Liver (tissue), 9 donors: ENCODE results near the gene SLC28A3. TPM values are rescaled to one million over a fixed set of nuclear protein-coding genes. Genes with fewer than 3 reads are reported as not detected.

Experiments used
- DNase-seq: peaks from one replicate; pipeline ENCODE4 v3.0.0-alpha.2; 2017; ENCODE audit warnings: low spot score
- H3K27ac ChIP-seq, 2 donors: one replicate each; pipeline ENCODE4 v1.7.0; 2013; ENCODE audit warnings: inconsistent platforms in 2 of 2, low read length in 2 of 2, control low read depth in 1 of 2, low read depth in 1 of 2, mild to moderate bottlenecking in 1 of 2
- H3K27me3 ChIP-seq, 4 donors: one replicate each; pipeline versions ENCODE4 v1.6.1 to v1.7.0; 2013; ENCODE audit warnings: low read length in 3 of 4, inconsistent platforms in 1 of 4, mild to moderate bottlenecking in 1 of 4, moderate library complexity in 1 of 4; ENCODE audit not compliant: control insufficient read depth in 4 of 4, insufficient read depth in 4 of 4
- H3K36me3 ChIP-seq, 4 donors: one replicate each; pipeline versions ENCODE4 v1.6.1 to v1.7.0; 2013; ENCODE audit warnings: low read length in 3 of 4, mild to moderate bottlenecking in 3 of 4, low read depth in 1 of 4, moderate library complexity in 1 of 4; ENCODE audit not compliant: control insufficient read depth in 4 of 4, insufficient read depth in 3 of 4
- H3K4me1 ChIP-seq, 4 donors: one replicate each; pipeline versions ENCODE4 v1.6.1 to v1.7.0; 2013; ENCODE audit warnings: low read length in 3 of 4, mild to moderate bottlenecking in 3 of 4, moderate library complexity in 1 of 4; ENCODE audit not compliant: control insufficient read depth in 4 of 4, insufficient read depth in 4 of 4
- H3K4me3 ChIP-seq, 3 donors: one replicate each; pipeline versions ENCODE4 v1.6.1 to v1.7.0; 2013; ENCODE audit warnings: low read length in 3 of 3, control low read depth in 1 of 3, low read depth in 1 of 3, mild to moderate bottlenecking in 1 of 3
- H3K9ac ChIP-seq, 2 donors: one replicate each; pipeline ENCODE4 v1.7.0; 2013; ENCODE audit warnings: low read length in 2 of 2, mild to moderate bottlenecking in 2 of 2, moderate library complexity in 2 of 2, control low read depth in 1 of 2, low read depth in 1 of 2
- H3K9me3 ChIP-seq, 4 donors: one replicate each; pipeline versions ENCODE4 v1.6.1 to v1.7.0; 2013; ENCODE audit warnings: low read length in 3 of 4; ENCODE audit not compliant: control insufficient read depth in 4 of 4
- EGR1 ChIP-seq, 2 donors: IDR thresholded peaks; 2 replicates each; pipeline ENCODE4 v1.6.1; 2016 to 2018; ENCODE audit warnings: antibody characterized with exemption in 2 of 2, low read depth in 2 of 2
- FOXA2 ChIP-seq: IDR thresholded peaks from 2 replicates; pipeline ENCODE4 v1.6.1; 2016; ENCODE audit warnings: antibody characterized with exemption
- GABPA ChIP-seq, 2 donors: IDR thresholded peaks in 1 of 2; conservative IDR thresholded peaks in 1 of 2; 2 replicates each; pipeline ENCODE4 v1.6.1; 2016; ENCODE audit warnings: antibody characterized with exemption in 2 of 2, mild to moderate bottlenecking in 1 of 2, moderate library complexity in 1 of 2
- HNF4A ChIP-seq, 2 donors: conservative IDR thresholded peaks; 2 replicates each; pipeline ENCODE4 v1.6.1; 2016; ENCODE audit warnings: antibody characterized with exemption in 2 of 2, mild to moderate bottlenecking in 2 of 2
- HNF4G ChIP-seq: IDR thresholded peaks from 2 replicates; pipeline ENCODE4 v1.6.1; 2016; ENCODE audit warnings: antibody characterized with exemption
- JUND ChIP-seq, 2 donors: IDR thresholded peaks; 2 replicates each; pipeline ENCODE4 v1.6.1; 2016; ENCODE audit warnings: antibody characterized with exemption in 2 of 2
- NR2F2 ChIP-seq: IDR thresholded peaks from 2 replicates; pipeline ENCODE4 v1.6.1; 2016; ENCODE audit warnings: antibody characterized with exemption
- RAD21 ChIP-seq, 2 donors: IDR thresholded peaks; 2 replicates each; pipeline ENCODE4 v1.6.1; 2016; ENCODE audit warnings: antibody characterized with exemption in 2 of 2, mild to moderate bottlenecking in 2 of 2
- RXRA ChIP-seq, 2 donors: IDR thresholded peaks; 2 replicates each; pipeline ENCODE4 v1.6.1; 2017 to 2018; ENCODE audit warnings: antibody characterized with exemption in 2 of 2, mild to moderate bottlenecking in 1 of 2
- SP1 ChIP-seq: IDR thresholded peaks from 2 replicates; pipeline ENCODE4 v1.6.1; 2018; ENCODE audit warnings: antibody characterized with exemption, mild to moderate bottlenecking
- TAF1 ChIP-seq: conservative IDR thresholded peaks from 2 replicates; pipeline ENCODE4 v1.6.1; 2016; ENCODE audit warnings: antibody characterized with exemption, mild to moderate bottlenecking
- YY1 ChIP-seq: IDR thresholded peaks from 2 replicates; pipeline ENCODE4 v1.6.1; 2016; ENCODE audit warnings: antibody characterized with exemption, mild to moderate bottlenecking
- WGBS: extraction: QIAGEN DNeasy Blood & Tissue Kit; methylation state at CpG from one replicate; pipeline ENCODE4 v1.1.7; 2013; 5-methylcytosine and 5-hydroxymethylcytosine counted together
- polyA plus RNA-seq, 2 donors: library from polyadenylated mRNA; stranded (reverse) in 1 of 2; unstranded in 1 of 2; fragments of 200-250 nt in 1 of 2; fragments of >200 nt in 1 of 2; fragmentation: Nextera tagmentation in 1 of 2; extraction: Ambion mirVana in 1 of 2; gene quantifications; one replicate each; pipeline versions ENCODE4 v1.2.1 to v1.2.3, GENCODE V29; 2013 to 2015
- total RNA-seq, 2 donors: library from RNA; depleted of rRNA; stranded (reverse); fragments of >200 nt; gene quantifications; one replicate each; pipeline ENCODE4 v1.2.3, GENCODE V29; 2014
- TF ChIP-seq, protein P1 (sequence below): IDR thresholded peaks from 2 replicates; pipeline ENCODE4 v1.6.1; 2016; ENCODE audit warnings: antibody characterized with exemption
- TF ChIP-seq, protein P2 (sequence below): IDR thresholded peaks from 2 replicates; pipeline ENCODE4 v1.6.1; 2016; ENCODE audit warnings: antibody characterized with exemption
- TF ChIP-seq, protein P3 (sequence below): fragments of 150-350 bp; IDR thresholded peaks from 2 replicates; pipeline ENCODE4 v1.5.1; 2017; ENCODE audit warnings: improper control_type of control experiment, low read depth, low read length; ENCODE audit not compliant: missing input control
- TF ChIP-seq, protein P4 (sequence below): IDR thresholded peaks from 2 replicates; pipeline ENCODE4 v1.6.1; 2016; ENCODE audit warnings: antibody characterized with exemption, mild to moderate bottlenecking
- TF ChIP-seq, protein P5 (sequence below): IDR thresholded peaks from 2 replicates; pipeline ENCODE4 v1.6.1; 2016; ENCODE audit warnings: antibody characterized with exemption
- donor health status: healthy.
- donor health status: healthy.
- donor health status: healthy.
- donor health status: healthy.
- donor health status: healthy.

Gene SLC28A3
- total and polyA plus RNA-seq, 4 donors, result 0.07 to 1.3 (median 0.28) TPM

DNA sequence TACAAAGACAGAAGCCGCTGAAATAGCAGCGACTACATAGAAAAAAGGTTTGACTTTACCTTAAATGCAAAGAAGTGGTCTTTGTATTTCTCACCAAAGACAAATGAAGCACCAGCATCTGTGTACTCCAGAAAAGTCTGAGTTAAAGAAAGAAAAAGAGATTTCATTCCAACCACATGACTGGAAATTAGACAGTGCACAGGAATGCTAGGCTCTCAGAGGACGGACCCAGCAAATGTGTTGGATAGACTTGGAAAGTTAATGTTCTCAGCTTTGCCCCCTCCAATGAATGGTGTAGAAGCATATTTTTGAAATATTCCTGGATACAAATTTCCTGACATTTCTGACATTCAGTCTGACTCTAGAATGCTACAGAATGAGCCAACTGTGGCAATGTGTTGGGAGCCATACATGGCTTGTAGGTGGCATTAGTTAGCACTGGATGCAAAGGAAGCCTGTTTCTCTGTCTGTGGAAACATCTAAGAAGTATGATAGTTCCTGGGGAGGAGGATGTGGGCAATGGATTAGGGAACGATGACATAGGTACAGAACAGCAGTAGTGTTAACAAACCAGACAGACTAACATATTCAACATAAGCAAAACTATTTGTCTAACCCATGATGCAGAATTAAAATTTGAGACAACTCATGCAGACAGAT, 43.3 kb downstream of the SLC28A3 start:
- DNase-seq, result no peak
- TF ChIP-seq RAD21 (IDR thresholded peaks at IDR 0.05) (no peak), HNF4G (no peak), GABPA (IDR thresholded peaks at IDR 0.05 in 1 of 2, conservative IDR thresholded peaks at IDR 0.05 in 1 of 2) (no peak), SP1 (no peak), EGR1 (IDR thresholded peaks at IDR 0.05; ENCODE audit: low read depth in 2 of 2) (no peak), NR2F2 (no peak), HNF4A (conservative IDR thresholded peaks at IDR 0.05) (no peak), YY1 (no peak), TAF1 (no peak), JUND (IDR thresholded peaks at IDR 0.05) (no peak), FOXA2 (no peak)
- TF ChIP-seq, protein P1, sequence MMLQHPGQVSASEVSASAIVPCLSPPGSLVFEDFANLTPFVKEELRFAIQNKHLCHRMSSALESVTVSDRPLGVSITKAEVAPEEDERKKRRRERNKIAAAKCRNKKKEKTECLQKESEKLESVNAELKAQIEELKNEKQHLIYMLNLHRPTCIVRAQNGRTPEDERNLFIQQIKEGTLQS, result no peak
- TF ChIP-seq, protein P2, sequence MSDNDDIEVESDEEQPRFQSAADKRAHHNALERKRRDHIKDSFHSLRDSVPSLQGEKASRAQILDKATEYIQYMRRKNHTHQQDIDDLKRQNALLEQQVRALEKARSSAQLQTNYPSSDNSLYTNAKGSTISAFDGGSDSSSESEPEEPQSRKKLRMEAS, result no peak
- TF ChIP-seq, protein P3, sequence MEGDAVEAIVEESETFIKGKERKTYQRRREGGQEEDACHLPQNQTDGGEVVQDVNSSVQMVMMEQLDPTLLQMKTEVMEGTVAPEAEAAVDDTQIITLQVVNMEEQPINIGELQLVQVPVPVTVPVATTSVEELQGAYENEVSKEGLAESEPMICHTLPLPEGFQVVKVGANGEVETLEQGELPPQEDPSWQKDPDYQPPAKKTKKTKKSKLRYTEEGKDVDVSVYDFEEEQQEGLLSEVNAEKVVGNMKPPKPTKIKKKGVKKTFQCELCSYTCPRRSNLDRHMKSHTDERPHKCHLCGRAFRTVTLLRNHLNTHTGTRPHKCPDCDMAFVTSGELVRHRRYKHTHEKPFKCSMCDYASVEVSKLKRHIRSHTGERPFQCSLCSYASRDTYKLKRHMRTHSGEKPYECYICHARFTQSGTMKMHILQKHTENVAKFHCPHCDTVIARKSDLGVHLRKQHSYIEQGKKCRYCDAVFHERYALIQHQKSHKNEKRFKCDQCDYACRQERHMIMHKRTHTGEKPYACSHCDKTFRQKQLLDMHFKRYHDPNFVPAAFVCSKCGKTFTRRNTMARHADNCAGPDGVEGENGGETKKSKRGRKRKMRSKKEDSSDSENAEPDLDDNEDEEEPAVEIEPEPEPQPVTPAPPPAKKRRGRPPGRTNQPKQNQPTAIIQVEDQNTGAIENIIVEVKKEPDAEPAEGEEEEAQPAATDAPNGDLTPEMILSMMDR, result no peak
- TF ChIP-seq, protein P4, sequence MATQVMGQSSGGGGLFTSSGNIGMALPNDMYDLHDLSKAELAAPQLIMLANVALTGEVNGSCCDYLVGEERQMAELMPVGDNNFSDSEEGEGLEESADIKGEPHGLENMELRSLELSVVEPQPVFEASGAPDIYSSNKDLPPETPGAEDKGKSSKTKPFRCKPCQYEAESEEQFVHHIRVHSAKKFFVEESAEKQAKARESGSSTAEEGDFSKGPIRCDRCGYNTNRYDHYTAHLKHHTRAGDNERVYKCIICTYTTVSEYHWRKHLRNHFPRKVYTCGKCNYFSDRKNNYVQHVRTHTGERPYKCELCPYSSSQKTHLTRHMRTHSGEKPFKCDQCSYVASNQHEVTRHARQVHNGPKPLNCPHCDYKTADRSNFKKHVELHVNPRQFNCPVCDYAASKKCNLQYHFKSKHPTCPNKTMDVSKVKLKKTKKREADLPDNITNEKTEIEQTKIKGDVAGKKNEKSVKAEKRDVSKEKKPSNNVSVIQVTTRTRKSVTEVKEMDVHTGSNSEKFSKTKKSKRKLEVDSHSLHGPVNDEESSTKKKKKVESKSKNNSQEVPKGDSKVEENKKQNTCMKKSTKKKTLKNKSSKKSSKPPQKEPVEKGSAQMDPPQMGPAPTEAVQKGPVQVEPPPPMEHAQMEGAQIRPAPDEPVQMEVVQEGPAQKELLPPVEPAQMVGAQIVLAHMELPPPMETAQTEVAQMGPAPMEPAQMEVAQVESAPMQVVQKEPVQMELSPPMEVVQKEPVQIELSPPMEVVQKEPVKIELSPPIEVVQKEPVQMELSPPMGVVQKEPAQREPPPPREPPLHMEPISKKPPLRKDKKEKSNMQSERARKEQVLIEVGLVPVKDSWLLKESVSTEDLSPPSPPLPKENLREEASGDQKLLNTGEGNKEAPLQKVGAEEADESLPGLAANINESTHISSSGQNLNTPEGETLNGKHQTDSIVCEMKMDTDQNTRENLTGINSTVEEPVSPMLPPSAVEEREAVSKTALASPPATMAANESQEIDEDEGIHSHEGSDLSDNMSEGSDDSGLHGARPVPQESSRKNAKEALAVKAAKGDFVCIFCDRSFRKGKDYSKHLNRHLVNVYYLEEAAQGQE, result no peak
- Histone ChIP-seq H3K36me3 (no peaks in the 10 kb centered on the region), H3K9ac (no peak overlapping the region), H3K27me3 (no peaks in the 10 kb centered on the region), H3K4me1 (no peaks in the 10 kb centered on the region), H3K4me3 (no peak overlapping the region), H3K27ac (no peak overlapping the region), H3K9me3 (no peaks in the 10 kb centered on the region)
- 84% methylated on average over 4 of the region's 4 CpGs for WGBS

DNA sequence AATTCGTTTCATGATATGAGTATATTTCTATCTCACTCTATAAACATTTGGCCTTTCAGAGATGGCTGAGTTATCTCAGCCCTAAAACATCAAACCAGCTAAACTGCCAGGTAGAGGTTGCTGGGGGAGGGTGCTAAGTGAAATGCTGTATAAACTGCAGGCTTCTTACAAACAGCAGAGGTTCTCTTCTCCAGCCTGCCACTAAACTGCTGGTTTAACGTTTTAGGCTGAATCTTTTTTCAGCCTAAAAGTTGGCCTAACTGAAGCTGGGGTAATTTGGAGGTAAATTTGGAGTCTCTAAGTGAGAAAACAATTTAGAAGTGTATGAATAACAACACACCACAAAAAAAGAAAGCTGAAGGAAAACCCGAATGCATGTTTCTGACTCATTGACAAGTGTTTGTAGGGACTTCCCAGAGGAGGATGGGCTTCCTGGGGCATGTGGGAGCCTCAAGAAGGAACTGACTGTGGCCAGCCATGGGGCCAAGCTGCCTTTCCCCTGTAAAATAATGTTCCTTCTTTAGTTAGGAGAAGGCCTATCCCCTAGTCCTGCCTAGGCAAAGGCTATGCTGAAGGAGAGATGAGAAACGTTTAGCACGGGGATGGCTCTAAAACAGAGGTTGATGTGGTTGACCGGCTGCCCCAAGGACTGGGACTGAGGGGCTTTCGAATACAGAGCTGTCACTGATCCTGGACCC, 44.3 kb downstream of the SLC28A3 start:
- Histone ChIP-seq H3K9me3 (no peaks in the 10 kb centered on the region), H3K9ac (no peak overlapping the region), H3K36me3 (no peaks in the 10 kb centered on the region), H3K4me1 (no peaks in the 10 kb centered on the region), H3K27me3 (no peaks in the 10 kb centered on the region), H3K27ac (no peak overlapping the region), H3K4me3 (no peak overlapping the region)
- DNase-seq, result no peak
- 71% methylated on average over 7 of the region's 7 CpGs for WGBS
- TF ChIP-seq HNF4G (no peak), RAD21 (IDR thresholded peaks at IDR 0.05) (no peak), FOXA2 (no peak), EGR1 (IDR thresholded peaks at IDR 0.05; ENCODE audit: low read depth in 2 of 2) (no peak), SP1 (no peak), YY1 (no peak), HNF4A (conservative IDR thresholded peaks at IDR 0.05) (no peak), RXRA (IDR thresholded peaks at IDR 0.05) (no peak), NR2F2 (no peak), TAF1 (no peak)
- TF ChIP-seq, protein P2, result no peak
- TF ChIP-seq, protein P3, result no peak
- TF ChIP-seq, protein P1, result no peak
- TF ChIP-seq, protein P5, sequence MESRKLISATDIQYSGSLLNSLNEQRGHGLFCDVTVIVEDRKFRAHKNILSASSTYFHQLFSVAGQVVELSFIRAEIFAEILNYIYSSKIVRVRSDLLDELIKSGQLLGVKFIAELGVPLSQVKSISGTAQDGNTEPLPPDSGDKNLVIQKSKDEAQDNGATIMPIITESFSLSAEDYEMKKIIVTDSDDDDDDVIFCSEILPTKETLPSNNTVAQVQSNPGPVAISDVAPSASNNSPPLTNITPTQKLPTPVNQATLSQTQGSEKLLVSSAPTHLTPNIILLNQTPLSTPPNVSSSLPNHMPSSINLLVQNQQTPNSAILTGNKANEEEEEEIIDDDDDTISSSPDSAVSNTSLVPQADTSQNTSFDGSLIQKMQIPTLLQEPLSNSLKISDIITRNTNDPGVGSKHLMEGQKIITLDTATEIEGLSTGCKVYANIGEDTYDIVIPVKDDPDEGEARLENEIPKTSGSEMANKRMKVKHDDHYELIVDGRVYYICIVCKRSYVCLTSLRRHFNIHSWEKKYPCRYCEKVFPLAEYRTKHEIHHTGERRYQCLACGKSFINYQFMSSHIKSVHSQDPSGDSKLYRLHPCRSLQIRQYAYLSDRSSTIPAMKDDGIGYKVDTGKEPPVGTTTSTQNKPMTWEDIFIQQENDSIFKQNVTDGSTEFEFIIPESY, result no peak
